ENCODE data around the gene KSR1. TPM values are rescaled to one million over a fixed set of nuclear protein-coding genes. Genes with fewer than 3 reads are reported as not detected.
A peak's percentile ranks its signal among the peaks of the same experiment; 100 is the strongest.

KSR1 gene
- total RNA-seq, 1 donor from 2014 or later: 90.2 TPM

DNA sequence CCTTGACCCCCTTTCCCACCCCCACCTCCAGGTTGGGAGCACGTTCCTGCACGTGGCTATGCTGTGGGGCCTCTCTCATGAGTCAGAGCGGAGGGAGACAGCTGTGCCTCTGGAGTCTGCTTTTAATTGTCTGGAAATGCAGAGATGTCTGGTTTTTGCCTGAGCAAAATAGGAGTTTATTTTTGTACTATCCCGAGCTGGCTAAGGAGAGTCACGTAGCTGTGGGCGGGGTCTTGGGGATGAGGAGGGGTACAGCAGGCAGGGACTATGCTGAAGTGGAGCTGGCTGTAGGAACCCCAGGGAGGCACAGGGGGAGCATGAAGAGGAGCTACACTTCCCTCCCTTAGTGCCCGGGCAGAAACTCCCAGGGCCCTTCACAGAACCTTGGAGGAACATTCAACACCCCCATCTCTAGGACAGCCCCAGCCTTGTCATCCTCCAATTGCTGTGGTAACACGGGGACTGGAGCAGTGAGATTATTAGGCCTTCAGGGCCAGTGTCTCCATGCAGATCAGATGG is 130.0 kb downstream of the KSR1 start:
- Histone ChIP-seq H3K9ac (ENCODE audit: low read length) (peak overlapping the region; percentile 75), H3K9me3 (ENCODE audit: insufficient read depth, low read depth, low read length) (no peaks in the 10 kb centered on the region), H3K27ac (ENCODE audit: low read depth, low read length) (peak overlapping the region; percentile 92), H2AFZ (ENCODE audit: low read depth, low read length) (no peak overlapping the region), H3K36me3 (ENCODE audit: insufficient read depth, low read length) (peaks cover 16% of the 10 kb centered on the region), H3K4me1 (ENCODE audit: insufficient read depth, low read length) (peaks cover 19% of the 10 kb centered on the region), H3K4me2 (ENCODE audit: low read length) (peak overlapping the region; percentile 64), H3K79me2 (ENCODE audit: insufficient read depth, low read length) (peaks cover 8% of the 10 kb centered on the region), H3K4me3 (ENCODE audit: insufficient read depth, low read depth, low read length) (no peak overlapping the region), H3K27me3 (ENCODE audit: insufficient read depth, low read length) (no peaks in the 10 kb centered on the region), H4K20me1 (ENCODE audit: insufficient read depth, low read length) (peaks cover 5% of the 10 kb centered on the region)
- Mint-ChIP-seq H3K36me3 (ENCODE audit: low read depth, unreplicated experiment) (peaks cover 51% of the 10 kb centered on the region), H3K27me3 (ENCODE audit: low read depth, unreplicated experiment) (no peaks in the 10 kb centered on the region), H3K27ac (ENCODE audit: unreplicated experiment) (peak overlapping the region; percentile 98), H3K4me3 (ENCODE audit: unreplicated experiment) (no peak overlapping the region), H3K4me1 (ENCODE audit: low read depth, unreplicated experiment) (peaks cover 39% of the 10 kb centered on the region), H3K9me3 (ENCODE audit: unreplicated experiment) (no peaks in the 10 kb centered on the region)
- DNase-seq (ENCODE audit: low read depth): peak; percentile 85
- no peak for FAIRE-seq
- TF ChIP-seq EZH2 (IDR thresholded peaks at IDR 0.05; ENCODE audit: insufficient read depth, low read length): no peak
- TF ChIP-seq, protein P1, sequence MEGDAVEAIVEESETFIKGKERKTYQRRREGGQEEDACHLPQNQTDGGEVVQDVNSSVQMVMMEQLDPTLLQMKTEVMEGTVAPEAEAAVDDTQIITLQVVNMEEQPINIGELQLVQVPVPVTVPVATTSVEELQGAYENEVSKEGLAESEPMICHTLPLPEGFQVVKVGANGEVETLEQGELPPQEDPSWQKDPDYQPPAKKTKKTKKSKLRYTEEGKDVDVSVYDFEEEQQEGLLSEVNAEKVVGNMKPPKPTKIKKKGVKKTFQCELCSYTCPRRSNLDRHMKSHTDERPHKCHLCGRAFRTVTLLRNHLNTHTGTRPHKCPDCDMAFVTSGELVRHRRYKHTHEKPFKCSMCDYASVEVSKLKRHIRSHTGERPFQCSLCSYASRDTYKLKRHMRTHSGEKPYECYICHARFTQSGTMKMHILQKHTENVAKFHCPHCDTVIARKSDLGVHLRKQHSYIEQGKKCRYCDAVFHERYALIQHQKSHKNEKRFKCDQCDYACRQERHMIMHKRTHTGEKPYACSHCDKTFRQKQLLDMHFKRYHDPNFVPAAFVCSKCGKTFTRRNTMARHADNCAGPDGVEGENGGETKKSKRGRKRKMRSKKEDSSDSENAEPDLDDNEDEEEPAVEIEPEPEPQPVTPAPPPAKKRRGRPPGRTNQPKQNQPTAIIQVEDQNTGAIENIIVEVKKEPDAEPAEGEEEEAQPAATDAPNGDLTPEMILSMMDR (IDR thresholded peaks at IDR 0.05; ENCODE audit: insufficient read depth, low read depth, low read length): no peak

- no peak overlapping the region for H3K4me3 Mint-ChIP-seq (ENCODE audit: unreplicated experiment)
These were observed 132.1 kb downstream of the KSR1 start for GRCh38 chr17:27588354-27588753.

GRCh38 chr17:27590864-27591263 is 134.6 kb downstream of the KSR1 start:
- H3K4me3 Mint-ChIP-seq (ENCODE audit: unreplicated experiment): no peak overlapping the region

More at GRCh38 chr17:27588354-27588753, 132.1 kb downstream of the KSR1 start:
- no peaks in the 10 kb centered on the region for H4K20me1 ChIP-seq (ENCODE audit: insufficient read depth, low read length)
- no peak overlapping the region for H3K27ac ChIP-seq (ENCODE audit: low read depth, low read length)
- Mint-ChIP-seq H3K36me3 (ENCODE audit: low read depth, unreplicated experiment) (peaks cover 44% of the 10 kb centered on the region), H3K9me3 (ENCODE audit: unreplicated experiment) (no peaks in the 10 kb centered on the region), H3K4me1 (ENCODE audit: low read depth, unreplicated experiment) (peaks cover 32% of the 10 kb centered on the region), H3K27me3 (ENCODE audit: low read depth, unreplicated experiment) (no peaks in the 10 kb centered on the region), H3K27ac (ENCODE audit: unreplicated experiment) (peak overlapping the region; percentile 87)
- H3K27me3 ChIP-seq (ENCODE audit: insufficient read depth, low read length): no peaks in the 10 kb centered on the region
- no peak for TF ChIP-seq EZH2 (IDR thresholded peaks at IDR 0.05; ENCODE audit: insufficient read depth, low read length)
- TF ChIP-seq, protein P1 (IDR thresholded peaks at IDR 0.05; ENCODE audit: insufficient read depth, low read depth, low read length): no peak
- peaks cover 8% of the 10 kb centered on the region for H3K79me2 ChIP-seq (ENCODE audit: insufficient read depth, low read length)
- H3K9me3 ChIP-seq (ENCODE audit: insufficient read depth, low read depth, low read length): no peaks in the 10 kb centered on the region
- H3K4me3 ChIP-seq (ENCODE audit: insufficient read depth, low read depth, low read length): no peak overlapping the region
- H3K9ac ChIP-seq (ENCODE audit: low read length): no peak overlapping the region
- no peak overlapping the region for H3K4me2 ChIP-seq (ENCODE audit: low read length)
- no peak overlapping the region for H2AFZ ChIP-seq (ENCODE audit: low read depth, low read length)
- DNase-seq (ENCODE audit: low read depth) (no peak), FAIRE-seq (no peak)
- H3K4me1 ChIP-seq (ENCODE audit: insufficient read depth, low read length): peaks cover 19% of the 10 kb centered on the region
- peaks cover 11% of the 10 kb centered on the region for H3K36me3 ChIP-seq (ENCODE audit: insufficient read depth, low read length)

More at GRCh38 chr17:27590864-27591263, 134.6 kb downstream of the KSR1 start:
- Histone ChIP-seq H3K9me3 (ENCODE audit: insufficient read depth, low read depth, low read length) (no peaks in the 10 kb centered on the region), H3K36me3 (ENCODE audit: insufficient read depth, low read length) (peaks cover 12% of the 10 kb centered on the region), H3K4me3 (ENCODE audit: insufficient read depth, low read depth, low read length) (no peak overlapping the region), H3K79me2 (ENCODE audit: insufficient read depth, low read length) (no peaks in the 10 kb centered on the region), H3K27me3 (ENCODE audit: insufficient read depth, low read length) (no peaks in the 10 kb centered on the region), H3K9ac (ENCODE audit: low read length) (no peak overlapping the region), H2AFZ (ENCODE audit: low read depth, low read length) (no peak overlapping the region), H3K27ac (ENCODE audit: low read depth, low read length) (no peak overlapping the region), H3K4me2 (ENCODE audit: low read length) (no peak overlapping the region), H4K20me1 (ENCODE audit: insufficient read depth, low read length) (no peaks in the 10 kb centered on the region), H3K4me1 (ENCODE audit: insufficient read depth, low read length) (peaks cover 12% of the 10 kb centered on the region)
- Mint-ChIP-seq H3K27me3 (ENCODE audit: low read depth, unreplicated experiment) (no peaks in the 10 kb centered on the region), H3K9me3 (ENCODE audit: unreplicated experiment) (no peaks in the 10 kb centered on the region), H3K27ac (ENCODE audit: unreplicated experiment) (no peak overlapping the region), H3K4me1 (ENCODE audit: low read depth, unreplicated experiment) (peaks cover 22% of the 10 kb centered on the region), H3K36me3 (ENCODE audit: low read depth, unreplicated experiment) (peaks cover 44% of the 10 kb centered on the region)
- DNase-seq (ENCODE audit: low read depth) (no peak), FAIRE-seq (no peak)
- TF ChIP-seq, protein P1 (IDR thresholded peaks at IDR 0.05; ENCODE audit: insufficient read depth, low read depth, low read length): no peak
- TF ChIP-seq EZH2 (IDR thresholded peaks at IDR 0.05; ENCODE audit: insufficient read depth, low read length): no peak
